Measurements from ENCODE around the gene VAMP2.

The VAMP2 gene

GRCh38 chr17:8122924-8123694 lies 39.6 kb downstream of the VAMP2 start:
- no peak for DNase-seq (ENCODE audit: low read depth in 2 of 2)

DNA sequence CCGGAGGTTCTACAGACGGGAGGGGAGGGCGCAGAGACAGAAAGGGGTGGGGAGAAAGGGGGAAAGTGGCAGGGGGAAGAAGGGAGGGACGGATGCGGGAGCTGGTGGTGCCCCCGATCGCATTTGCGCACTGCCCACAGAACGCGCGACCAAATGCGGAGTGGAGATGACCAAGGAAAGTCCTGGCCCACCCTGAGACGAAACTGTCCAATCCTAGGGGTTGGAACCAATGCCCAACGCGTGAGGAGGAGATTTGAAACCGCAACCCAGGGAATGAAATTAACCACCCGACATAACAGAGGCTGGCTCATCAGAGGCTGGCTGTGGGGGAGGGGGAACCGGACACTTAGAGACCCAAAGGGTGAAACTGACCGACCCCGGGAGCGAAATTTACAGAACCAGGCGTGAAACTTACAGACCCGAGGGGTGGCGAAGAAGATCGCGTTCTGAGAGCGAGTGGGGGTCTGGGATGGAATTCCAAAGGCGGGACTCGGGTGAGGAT lies 40.3 kb downstream of the VAMP2 start:
- DNase-seq (ENCODE audit: low read depth in 2 of 2) = no peak

DNA sequence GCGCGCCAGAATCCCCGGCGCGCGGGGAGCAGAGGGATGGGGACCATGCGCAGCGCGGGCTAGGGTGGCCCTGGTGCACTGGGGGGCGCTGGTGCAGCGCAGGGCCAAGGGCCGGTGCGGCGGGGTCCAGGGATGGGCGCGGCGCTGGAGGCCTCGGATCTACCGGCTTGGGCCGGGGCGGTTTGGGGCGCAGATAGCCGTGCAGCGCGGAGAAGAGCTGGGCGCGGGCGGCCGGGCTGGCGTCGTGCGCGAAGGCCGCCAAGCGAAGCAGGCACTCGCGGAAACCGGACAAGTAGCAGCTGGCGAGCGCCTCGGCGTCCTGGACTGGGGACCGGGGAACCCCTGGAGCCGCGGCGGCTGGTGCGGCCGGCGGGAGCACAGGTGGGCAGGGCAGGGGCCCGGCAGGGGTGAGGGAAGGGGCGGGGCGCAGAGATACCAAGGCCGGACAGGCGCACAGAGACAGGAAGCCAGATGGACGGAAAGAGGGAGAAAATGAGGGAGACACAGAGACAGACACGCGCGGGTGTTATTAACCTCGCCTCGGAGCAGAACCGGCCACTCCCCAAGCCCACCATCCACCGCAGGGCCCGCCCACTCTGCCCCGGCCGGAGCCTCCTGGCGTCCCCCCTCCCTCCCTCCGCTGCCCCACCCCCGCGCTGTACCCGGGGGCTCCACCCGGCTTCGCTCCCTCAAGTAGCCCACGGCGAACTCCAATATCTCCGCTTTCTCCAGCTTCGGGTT lies 40.9 kb downstream of the VAMP2 start:
- no peak for DNase-seq (ENCODE audit: low read depth in 2 of 2)

- DNase-seq (ENCODE audit: low read depth in 2 of 2) = no peak
Measured at GRCh38 chr17:8121407-8121680, 41.4 kb downstream of the VAMP2 start.

- peak in 1 of 2 donors; percentile 43 for DNase-seq (ENCODE audit: low read depth in 2 of 2)
Measured at GRCh38 chr17:8120520-8121406, 42.0 kb downstream of the VAMP2 start.

- DNase-seq (ENCODE audit: low read depth in 2 of 2) = peak; percentile 65 to 80
Measured at GRCh38 chr17:8119581-8120519, 42.9 kb downstream of the VAMP2 start.

GRCh38 chr17:8118769-8119580 lies 43.8 kb downstream of the VAMP2 start:
- DNase-seq (ENCODE audit: low read depth in 2 of 2) = peak; percentile 76 to 77

DNA sequence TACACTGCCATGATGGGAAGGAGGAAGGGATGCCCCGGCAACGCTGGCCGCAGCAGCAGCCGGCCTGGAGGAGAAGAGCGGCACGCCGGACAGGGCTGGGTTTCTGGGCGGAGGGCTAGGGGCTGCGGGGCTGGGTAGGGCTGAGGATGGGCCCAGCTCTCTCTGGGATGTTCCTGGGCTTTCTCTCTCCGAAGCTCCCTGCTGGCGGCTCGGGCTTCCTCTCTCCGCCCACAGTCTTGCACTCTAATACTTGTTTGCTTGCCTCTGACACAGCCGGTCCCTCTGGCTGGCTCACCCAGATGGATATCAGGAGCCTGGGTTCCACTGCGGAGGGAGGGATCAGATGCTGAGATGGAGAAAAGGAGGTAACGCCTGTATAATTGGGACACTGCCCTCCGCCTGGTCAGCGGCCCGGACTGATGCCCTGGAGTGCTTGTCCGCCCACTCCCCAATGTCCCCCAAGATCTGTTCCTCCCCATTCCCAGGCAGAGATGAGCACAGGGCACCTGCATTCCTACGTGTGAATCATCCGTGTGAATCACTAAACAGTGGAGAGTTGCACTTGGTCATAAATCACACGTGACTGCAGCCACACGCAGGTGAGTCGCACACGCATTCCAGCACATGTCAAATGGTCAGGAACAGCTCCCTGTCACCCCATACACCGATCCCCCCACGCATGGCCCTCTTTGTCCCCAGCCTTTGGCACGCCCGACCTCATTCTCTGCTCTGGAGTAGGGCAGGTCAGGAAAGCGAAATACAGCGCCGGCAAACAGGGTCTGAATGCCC lies 44.6 kb downstream of the VAMP2 start, which contains the start of gene ALOXE3:
Gene ALOXE3 (minus strand): TSS at position 535 of the 789 bp plus-strand sequence. CDS start 524 bp downstream, at position 11.
- DNase-seq (ENCODE audit: low read depth in 2 of 2) = no peak

DNA sequence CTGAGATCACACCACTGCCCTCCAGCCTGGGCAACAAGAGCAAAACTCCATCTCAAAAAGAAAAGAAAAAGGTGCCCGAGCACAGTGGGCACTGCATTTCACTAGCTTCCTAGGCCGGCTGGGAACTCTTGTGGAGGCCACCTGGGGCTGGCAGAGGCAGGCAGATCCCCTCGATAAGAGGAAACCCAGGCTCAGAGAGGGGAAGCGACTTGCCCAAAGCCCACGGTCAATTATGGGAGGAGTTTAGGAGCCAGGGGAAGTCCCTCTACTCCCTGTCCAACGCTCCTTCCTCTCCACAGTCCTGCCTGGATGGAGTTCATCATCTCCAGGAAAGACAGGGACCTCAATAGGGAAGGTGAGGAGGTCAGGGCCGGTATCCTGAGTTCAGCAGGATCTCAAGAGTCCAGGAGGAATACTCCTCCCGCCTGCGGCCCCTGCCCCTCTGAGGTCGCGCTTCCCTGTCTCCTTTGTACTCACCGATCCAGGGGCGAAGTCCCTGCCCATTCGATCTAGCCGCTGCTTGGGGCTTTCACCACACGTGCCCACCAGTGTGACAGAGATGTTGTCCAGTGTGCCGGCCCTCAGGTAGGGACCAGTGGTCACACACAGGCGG lies 45.3 kb downstream of the VAMP2 start:
- DNase-seq (ENCODE audit: low read depth in 2 of 2) = no peak

- no peak for DNase-seq (ENCODE audit: low read depth in 2 of 2)
Measured at GRCh38 chr17:8116776-8117175, 46.0 kb downstream of the VAMP2 start.

DNA sequence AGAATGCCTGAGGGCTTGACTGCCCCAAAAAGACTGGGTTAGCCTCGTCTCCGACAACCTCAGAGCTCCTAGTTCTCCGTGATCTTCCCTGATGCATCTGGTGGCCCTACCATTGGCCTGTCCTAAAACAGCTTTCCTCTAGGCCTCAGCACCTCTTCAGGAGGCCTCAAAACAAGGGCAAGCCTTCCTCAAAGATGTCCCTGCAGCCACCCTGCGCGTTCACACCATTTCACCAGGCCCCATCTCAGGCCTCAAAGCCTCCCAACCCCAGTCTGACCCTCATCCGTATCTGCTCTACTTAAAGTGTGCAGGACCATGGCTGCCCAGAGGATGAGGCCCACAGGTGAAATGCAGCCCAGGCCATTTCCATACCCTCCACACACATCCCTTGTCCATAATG lies 51.8 kb downstream of the VAMP2 start:
- DNase-seq (ENCODE audit: low read depth in 2 of 2) = no peak

- no peak for DNase-seq (ENCODE audit: low read depth in 2 of 2)
Measured at GRCh38 chr17:8110456-8110804, 52.3 kb downstream of the VAMP2 start.

DNA sequence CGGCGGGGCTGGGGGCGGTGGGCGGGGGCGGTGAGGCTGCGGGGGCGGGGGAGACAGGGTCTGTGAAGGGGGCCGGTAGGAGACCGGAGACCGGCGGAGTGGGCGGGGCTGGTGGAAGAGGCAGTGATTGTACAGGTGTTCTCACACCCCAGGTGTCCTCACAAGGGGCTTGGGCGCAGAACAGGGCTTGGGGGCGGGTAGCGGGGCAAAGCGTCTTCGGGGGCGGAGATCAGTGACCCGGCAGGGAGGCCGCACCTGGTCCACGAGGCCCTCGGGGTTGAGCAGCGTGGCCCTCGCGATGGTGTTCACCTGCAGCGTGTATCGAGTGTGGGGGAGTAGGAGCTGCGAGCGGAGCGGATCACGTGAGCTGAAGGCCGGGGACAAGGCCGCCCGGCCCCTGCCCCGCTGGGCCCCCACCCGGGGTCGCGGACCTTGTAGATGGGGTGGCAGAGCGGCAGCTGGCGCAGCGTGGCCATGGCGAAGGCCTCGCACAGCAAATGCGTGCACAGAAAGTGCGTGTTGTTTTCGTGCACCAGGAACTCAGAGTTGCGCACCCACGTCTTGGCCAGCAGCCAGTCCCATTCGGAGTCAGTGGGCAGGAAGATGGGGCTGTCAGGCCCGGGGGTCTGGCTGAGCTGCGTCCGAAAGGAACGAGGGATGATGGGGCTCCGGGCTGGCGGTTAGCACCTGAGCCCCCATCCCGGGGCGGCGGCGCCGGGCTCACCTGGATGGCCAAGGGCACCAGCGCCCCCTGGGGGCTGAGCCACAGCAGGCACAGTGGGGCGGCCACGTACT lies 52.9 kb downstream of the VAMP2 start:
- peak; percentile 53 to 72 for DNase-seq (ENCODE audit: low read depth in 2 of 2)
